Astrocyte of the cerebellum (primary cell): ENCODE data around the gene RUSC1.
"Not testable (repeated sequence)": the region's sequence is repeated elsewhere in the genome, so short reads cannot be mapped to it uniquely, and the experiment has no call there.

Experiments
- DNase-seq: peaks from one replicate; pipeline ENCODE4 v3.0.0-alpha.2; 2011; ENCODE audit warnings: low read depth
- H3K4me3 ChIP-seq: 2 replicates; pipeline ENCODE4 v1.5.1; 2011; ENCODE audit warnings: mild to moderate bottlenecking, low read depth, low read length, moderate library complexity
- in situ Hi-C: cut with HindIII; loops from 2 replicates; pipeline ENCODE4 v1.10.0; 2017; ENCODE audit warnings: low sequenced_read_pairs
- TF ChIP-seq, protein P1 (sequence below): IDR thresholded peaks from 2 replicates; pipeline ENCODE4 v1.5.1; 2012; ENCODE audit warnings: low read length, low read depth, moderate library complexity, mild to moderate bottlenecking; ENCODE audit errors: missing control alignments

Gene RUSC1

GRCh38 chr1:155324037-155324716 is 3.5 kb downstream of the RUSC1 start:
- peak; percentile 80 for DNase-seq
- in situ Hi-C loops = no loop called here
- peak overlapping the region; percentile 85 for H3K4me3 ChIP-seq
- TF ChIP-seq, protein P1, sequence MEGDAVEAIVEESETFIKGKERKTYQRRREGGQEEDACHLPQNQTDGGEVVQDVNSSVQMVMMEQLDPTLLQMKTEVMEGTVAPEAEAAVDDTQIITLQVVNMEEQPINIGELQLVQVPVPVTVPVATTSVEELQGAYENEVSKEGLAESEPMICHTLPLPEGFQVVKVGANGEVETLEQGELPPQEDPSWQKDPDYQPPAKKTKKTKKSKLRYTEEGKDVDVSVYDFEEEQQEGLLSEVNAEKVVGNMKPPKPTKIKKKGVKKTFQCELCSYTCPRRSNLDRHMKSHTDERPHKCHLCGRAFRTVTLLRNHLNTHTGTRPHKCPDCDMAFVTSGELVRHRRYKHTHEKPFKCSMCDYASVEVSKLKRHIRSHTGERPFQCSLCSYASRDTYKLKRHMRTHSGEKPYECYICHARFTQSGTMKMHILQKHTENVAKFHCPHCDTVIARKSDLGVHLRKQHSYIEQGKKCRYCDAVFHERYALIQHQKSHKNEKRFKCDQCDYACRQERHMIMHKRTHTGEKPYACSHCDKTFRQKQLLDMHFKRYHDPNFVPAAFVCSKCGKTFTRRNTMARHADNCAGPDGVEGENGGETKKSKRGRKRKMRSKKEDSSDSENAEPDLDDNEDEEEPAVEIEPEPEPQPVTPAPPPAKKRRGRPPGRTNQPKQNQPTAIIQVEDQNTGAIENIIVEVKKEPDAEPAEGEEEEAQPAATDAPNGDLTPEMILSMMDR = no peak

GRCh38 chr1:155324717-155325602 is 4.3 kb downstream of the RUSC1 start:
- peak overlapping the region; percentile 85 for H3K4me3 ChIP-seq
- no peak for DNase-seq

DNA sequence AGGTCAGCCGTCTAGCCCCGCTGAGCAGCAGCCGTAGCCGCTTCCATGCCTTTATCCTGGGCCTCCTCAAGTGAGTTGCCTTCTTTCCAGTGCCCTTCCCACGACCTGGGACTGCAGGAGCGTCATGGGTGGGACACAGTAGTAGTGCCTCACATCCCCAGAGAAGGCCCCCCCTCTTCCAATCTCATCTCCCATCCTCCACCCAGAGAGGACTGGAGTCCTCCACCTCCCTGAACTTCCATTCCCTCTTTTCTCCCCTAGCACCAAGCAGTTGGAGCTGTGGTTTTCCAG is 4.9 kb downstream of the RUSC1 start:
- TF ChIP-seq, protein P1 = no peak
- DNase-seq = no peak
- in situ Hi-C loops = no loop called here
- H3K4me3 ChIP-seq = peak overlapping the region; percentile 85

More at GRCh38 chr1:155324717-155325602, 4.3 kb downstream of the RUSC1 start:
- in situ Hi-C loops = no loop called here
- TF ChIP-seq, protein P1 = peak; percentile 42

DNA sequence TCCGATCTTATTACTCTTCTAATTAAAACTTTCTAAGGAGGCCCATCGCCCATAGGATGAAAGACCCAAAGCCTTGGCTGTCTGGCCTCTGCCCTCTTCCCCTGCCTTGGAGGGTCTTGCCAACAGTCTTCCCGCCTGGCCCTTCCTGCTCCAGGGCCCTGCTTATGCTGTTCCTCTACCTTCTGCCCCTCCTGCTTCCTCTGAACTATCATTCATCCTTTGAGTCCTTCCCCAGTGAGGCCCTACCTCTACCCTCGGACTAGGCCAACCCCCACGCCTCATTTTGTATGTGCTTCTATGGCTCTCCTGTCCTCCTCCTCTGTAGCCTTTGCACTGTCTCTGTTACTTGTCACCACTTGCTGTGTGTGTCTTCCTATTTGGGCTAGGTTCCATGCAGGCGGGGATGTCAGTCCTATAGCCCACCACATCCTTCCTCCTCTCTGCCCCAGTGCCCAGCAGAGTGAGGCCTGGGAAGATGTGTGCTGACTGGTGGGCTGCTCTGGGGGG is 5.4 kb downstream of the RUSC1 start:
- H3K4me3 ChIP-seq = no peak overlapping the region
- TF ChIP-seq, protein P1 = no peak
- in situ Hi-C loops = no loop called here
- no peak for DNase-seq

- TF ChIP-seq, protein P1 = no peak
- in situ Hi-C loops = no loop called here
- DNase-seq = no peak
- no peak overlapping the region for H3K4me3 ChIP-seq
Measured at GRCh38 chr1:155326631-155327037, 5.9 kb downstream of the RUSC1 start.

DNA sequence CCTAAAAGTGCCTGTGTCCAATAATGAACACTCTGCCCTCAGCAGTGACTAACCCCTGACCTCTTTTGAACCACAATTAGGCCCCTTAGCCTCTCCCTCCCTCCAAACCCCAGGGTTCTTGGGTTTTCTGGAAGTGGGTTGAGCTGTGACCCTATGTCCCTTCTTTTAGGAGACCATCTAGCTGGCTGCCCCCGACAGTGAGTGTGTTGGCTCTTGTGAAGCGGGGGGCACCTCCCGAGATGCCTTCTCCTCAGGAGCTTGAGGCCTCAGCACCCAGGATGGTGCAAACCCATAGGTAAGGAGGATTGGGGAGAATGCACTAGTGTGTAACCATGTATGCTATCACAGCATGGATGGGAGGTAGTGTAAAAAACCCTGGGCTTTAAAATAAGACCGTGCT is 7.3 kb downstream of the RUSC1 start:
- in situ Hi-C loops = no loop called here
- DNase-seq = no peak
- TF ChIP-seq, protein P1 = no peak
- no peak overlapping the region for H3K4me3 ChIP-seq

DNA sequence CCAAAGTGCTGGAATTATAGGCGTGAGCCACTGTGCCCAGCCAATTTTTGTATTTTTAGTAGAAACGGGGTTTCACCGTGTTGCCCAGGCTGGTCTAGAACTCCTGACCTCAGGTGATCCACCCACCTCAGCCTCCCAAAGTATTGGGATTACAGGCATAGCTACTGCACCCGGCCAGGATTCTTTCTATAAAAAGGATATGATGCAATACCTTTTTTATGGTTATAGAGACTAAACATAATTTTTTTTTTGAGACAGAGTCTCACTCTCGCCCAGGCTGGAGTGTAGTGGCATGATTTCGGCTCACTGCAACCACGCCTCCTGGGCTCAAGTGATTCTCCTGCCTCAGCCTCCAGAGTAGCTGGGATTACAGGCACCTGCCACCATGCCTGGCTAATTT is 8.2 kb downstream of the RUSC1 start:
- H3K4me3 ChIP-seq, DNase-seq, in situ Hi-C loops: not testable (repeated sequence)
